Prostate gland (tissue), 2 donors: ENCODE measurements around the gene CIPC.

ENCODE experiments used
- POLR2A ChIP-seq: fragments of 450-650 bp; IDR thresholded peaks from one replicate; pipeline ENCODE4 v1.6.1; 2016; ENCODE audit warnings: antibody characterized with exemption, mild to moderate bottlenecking
- TF ChIP-seq, protein P1 (sequence below), 4 experiments: fragments of 200-600 bp in 2 of 4; fragments of 450-650 bp in 2 of 4; sonication (generic) in 2 of 4; IDR thresholded peaks; 1 replicate in 3 of 4; 2 replicates in 1 of 4; pipeline ENCODE4 v1.5.1; 2016 to 2019; ENCODE audit warnings: antibody characterized with exemption in 4 of 4, mild to moderate bottlenecking in 2 of 4, moderate library complexity in 2 of 4

DNA sequence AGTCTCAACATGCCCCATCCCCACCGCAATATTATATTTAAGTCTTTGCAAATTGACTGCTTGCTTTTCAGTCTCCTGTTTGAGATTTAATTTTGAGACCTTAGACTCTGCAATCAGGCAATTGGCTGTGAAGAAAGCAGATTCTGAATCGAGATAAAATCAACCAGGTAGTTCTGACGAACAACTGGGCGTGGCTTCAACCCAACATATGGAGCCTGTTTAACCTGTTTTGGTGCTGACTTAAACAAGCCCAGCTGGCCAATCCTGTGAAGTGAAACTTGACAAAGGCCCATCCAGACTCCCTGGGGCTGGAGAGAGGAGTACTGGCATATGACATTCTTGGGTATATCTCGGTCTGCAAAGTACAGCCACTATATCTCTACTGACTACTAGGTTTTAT lies 9.8 kb upstream of the CIPC start:
- TF ChIP-seq, protein P1, sequence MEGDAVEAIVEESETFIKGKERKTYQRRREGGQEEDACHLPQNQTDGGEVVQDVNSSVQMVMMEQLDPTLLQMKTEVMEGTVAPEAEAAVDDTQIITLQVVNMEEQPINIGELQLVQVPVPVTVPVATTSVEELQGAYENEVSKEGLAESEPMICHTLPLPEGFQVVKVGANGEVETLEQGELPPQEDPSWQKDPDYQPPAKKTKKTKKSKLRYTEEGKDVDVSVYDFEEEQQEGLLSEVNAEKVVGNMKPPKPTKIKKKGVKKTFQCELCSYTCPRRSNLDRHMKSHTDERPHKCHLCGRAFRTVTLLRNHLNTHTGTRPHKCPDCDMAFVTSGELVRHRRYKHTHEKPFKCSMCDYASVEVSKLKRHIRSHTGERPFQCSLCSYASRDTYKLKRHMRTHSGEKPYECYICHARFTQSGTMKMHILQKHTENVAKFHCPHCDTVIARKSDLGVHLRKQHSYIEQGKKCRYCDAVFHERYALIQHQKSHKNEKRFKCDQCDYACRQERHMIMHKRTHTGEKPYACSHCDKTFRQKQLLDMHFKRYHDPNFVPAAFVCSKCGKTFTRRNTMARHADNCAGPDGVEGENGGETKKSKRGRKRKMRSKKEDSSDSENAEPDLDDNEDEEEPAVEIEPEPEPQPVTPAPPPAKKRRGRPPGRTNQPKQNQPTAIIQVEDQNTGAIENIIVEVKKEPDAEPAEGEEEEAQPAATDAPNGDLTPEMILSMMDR (IDR thresholded peaks at IDR 0.05): no peak
- no peak for TF ChIP-seq POLR2A
